Peyer's patch (tissue), 4 donors: ENCODE data around the gene UBE2E2. TPM values are rescaled to one million over a fixed set of nuclear protein-coding genes. Genes with fewer than 3 reads are reported as not detected.

Experiments used
- DNase-seq, 3 donors: peaks; one replicate each; pipeline ENCODE4 v3.0.0-alpha.2; 2017 to 2019
- H3K27ac ChIP-seq, 4 donors: fragments of 200-600 bp; sonication (generic); one replicate each; pipeline ENCODE4 v1.5.1; 2016 to 2019
- H3K27me3 ChIP-seq, 2 donors: fragments of 200-600 bp; sonication (generic); one replicate each; pipeline ENCODE4 v1.5.1; 2019
- H3K36me3 ChIP-seq, 3 donors: fragments of 200-600 bp; sonication (generic); one replicate each; pipeline ENCODE4 v1.5.1; 2016 to 2019
- H3K4me1 ChIP-seq, 4 donors: fragments of 200-600 bp; sonication (generic); one replicate each; pipeline ENCODE4 v1.5.1; 2016 to 2019
- H3K4me3 ChIP-seq, 4 donors: fragments of 200-600 bp; sonication (generic); 1 replicate in 3 of 4; 2 replicates in 1 of 4; pipeline ENCODE4 v1.5.1; 2016 to 2019; ENCODE audit warnings: mild to moderate bottlenecking in 1 of 4
- H3K9me3 ChIP-seq, 4 donors: fragments of 200-600 bp; sonication (generic); one replicate each; pipeline ENCODE4 v1.5.1; 2016 to 2019; ENCODE audit warnings: mild to moderate bottlenecking in 1 of 4
- CTCF ChIP-seq, 6 experiments: fragments of 450-650 bp in 4 of 6; fragments of 200-600 bp in 2 of 6; sonication (generic) in 1 of 6; IDR thresholded peaks; one replicate each; pipeline ENCODE4 v1.5.1; 2017 to 2019; ENCODE audit warnings: antibody characterized with exemption in 6 of 6, mild to moderate bottlenecking in 3 of 6, moderate library complexity in 1 of 6
- POLR2A ChIP-seq, 2 donors: fragments of 450-650 bp; IDR thresholded peaks; one replicate each; pipeline ENCODE4 v1.5.1; 2017; ENCODE audit warnings: antibody characterized with exemption in 2 of 2, mild to moderate bottlenecking in 2 of 2, moderate library complexity in 2 of 2
- total RNA-seq, 4 donors: library from RNA; depleted of rRNA; stranded (reverse); fragments of >200 nt; gene quantifications; one replicate each; pipeline ENCODE4 v1.1.0, GENCODE V29; 2016

The UBE2E2 gene
- total RNA-seq, 4 donors from 2014 or later = 0.70 to 37.1 (median 20.8) TPM

- H3K27me3 ChIP-seq = no peaks in the 10 kb centered on the region
- no peak for TF ChIP-seq POLR2A (IDR thresholded peaks at IDR 0.05)
- TF ChIP-seq CTCF (IDR thresholded peaks at IDR 0.05) = no peak
- no peak overlapping the region for H3K27ac ChIP-seq
- no peak for DNase-seq
- no peak overlapping the region for H3K4me3 ChIP-seq
- no peaks in the 10 kb centered on the region for H3K4me1 ChIP-seq
- H3K36me3 ChIP-seq = no peaks in the 10 kb centered on the region
- no peaks in the 10 kb centered on the region for H3K9me3 ChIP-seq
Observed at GRCh38 chr3:23444386-23444785, 241.3 kb downstream of the UBE2E2 start.

- H3K4me3 ChIP-seq = no peak overlapping the region
- H3K9me3 ChIP-seq = no peaks in the 10 kb centered on the region
- TF ChIP-seq CTCF (IDR thresholded peaks at IDR 0.05) (no peak), POLR2A (IDR thresholded peaks at IDR 0.05) (no peak)
- DNase-seq = no peak
- no peaks in the 10 kb centered on the region for H3K27me3 ChIP-seq
- no peaks in the 10 kb centered on the region for H3K36me3 ChIP-seq
- H3K4me1 ChIP-seq = no peaks in the 10 kb centered on the region
- no peak overlapping the region for H3K27ac ChIP-seq
Observed at GRCh38 chr3:23446301-23446700, 243.2 kb downstream of the UBE2E2 start.

GRCh38 chr3:23448998-23449537 lies 245.9 kb downstream of the UBE2E2 start:
- TF ChIP-seq POLR2A (IDR thresholded peaks at IDR 0.05) = no peak
- no peak for TF ChIP-seq CTCF (IDR thresholded peaks at IDR 0.05)
- no peak for DNase-seq
- Histone ChIP-seq H3K4me1 (no peaks in the 10 kb centered on the region), H3K36me3 (no peaks in the 10 kb centered on the region), H3K4me3 (no peak overlapping the region), H3K9me3 (no peaks in the 10 kb centered on the region), H3K27ac (no peak overlapping the region), H3K27me3 (no peaks in the 10 kb centered on the region)

- no peaks in the 10 kb centered on the region for H3K36me3 ChIP-seq
- no peaks in the 10 kb centered on the region for H3K27me3 ChIP-seq
- TF ChIP-seq POLR2A (IDR thresholded peaks at IDR 0.05) (no peak), CTCF (IDR thresholded peaks at IDR 0.05) (no peak)
- H3K27ac ChIP-seq = no peak overlapping the region
- H3K4me1 ChIP-seq = no peaks in the 10 kb centered on the region
- H3K9me3 ChIP-seq = no peaks in the 10 kb centered on the region
- DNase-seq = no peak
- no peak overlapping the region for H3K4me3 ChIP-seq
Observed at GRCh38 chr3:23450051-23450450, 246.9 kb downstream of the UBE2E2 start.

- no peaks in the 10 kb centered on the region for H3K36me3 ChIP-seq
- H3K4me3 ChIP-seq = no peak overlapping the region
- H3K27me3 ChIP-seq = no peaks in the 10 kb centered on the region
- no peaks in the 10 kb centered on the region for H3K9me3 ChIP-seq
- TF ChIP-seq CTCF (IDR thresholded peaks at IDR 0.05) = no peak
- TF ChIP-seq POLR2A (IDR thresholded peaks at IDR 0.05) = no peak
- H3K4me1 ChIP-seq = no peaks in the 10 kb centered on the region
- no peak for DNase-seq
- H3K27ac ChIP-seq = no peak overlapping the region
Observed at GRCh38 chr3:23450806-23451205, 247.7 kb downstream of the UBE2E2 start.

GRCh38 chr3:23452408-23452807 lies 249.3 kb downstream of the UBE2E2 start:
- H3K27ac ChIP-seq = no peak overlapping the region
- no peaks in the 10 kb centered on the region for H3K36me3 ChIP-seq
- H3K4me3 ChIP-seq = no peak overlapping the region
- H3K27me3 ChIP-seq = no peaks in the 10 kb centered on the region
- no peaks in the 10 kb centered on the region for H3K9me3 ChIP-seq
- DNase-seq = no peak
- H3K4me1 ChIP-seq = no peaks in the 10 kb centered on the region
- TF ChIP-seq CTCF (IDR thresholded peaks at IDR 0.05) = no peak
- no peak for TF ChIP-seq POLR2A (IDR thresholded peaks at IDR 0.05)
